SK-N-MC (cell line): ENCODE measurements around the gene APMAP.

Experiments
- EZH2 ChIP-seq: fragments of 200-600 bp; sonication (generic); IDR thresholded peaks from one replicate; pipeline ENCODE4 v1.6.1; 2017; ENCODE audit warnings: antibody characterized with exemption
- POLR2AphosphoS5 ChIP-seq: IDR thresholded peaks from 2 replicates; pipeline ENCODE4 v1.6.1; 2012; ENCODE audit warnings: mild to moderate bottlenecking, low read depth, low read length, borderline replicate concordance

DNA sequence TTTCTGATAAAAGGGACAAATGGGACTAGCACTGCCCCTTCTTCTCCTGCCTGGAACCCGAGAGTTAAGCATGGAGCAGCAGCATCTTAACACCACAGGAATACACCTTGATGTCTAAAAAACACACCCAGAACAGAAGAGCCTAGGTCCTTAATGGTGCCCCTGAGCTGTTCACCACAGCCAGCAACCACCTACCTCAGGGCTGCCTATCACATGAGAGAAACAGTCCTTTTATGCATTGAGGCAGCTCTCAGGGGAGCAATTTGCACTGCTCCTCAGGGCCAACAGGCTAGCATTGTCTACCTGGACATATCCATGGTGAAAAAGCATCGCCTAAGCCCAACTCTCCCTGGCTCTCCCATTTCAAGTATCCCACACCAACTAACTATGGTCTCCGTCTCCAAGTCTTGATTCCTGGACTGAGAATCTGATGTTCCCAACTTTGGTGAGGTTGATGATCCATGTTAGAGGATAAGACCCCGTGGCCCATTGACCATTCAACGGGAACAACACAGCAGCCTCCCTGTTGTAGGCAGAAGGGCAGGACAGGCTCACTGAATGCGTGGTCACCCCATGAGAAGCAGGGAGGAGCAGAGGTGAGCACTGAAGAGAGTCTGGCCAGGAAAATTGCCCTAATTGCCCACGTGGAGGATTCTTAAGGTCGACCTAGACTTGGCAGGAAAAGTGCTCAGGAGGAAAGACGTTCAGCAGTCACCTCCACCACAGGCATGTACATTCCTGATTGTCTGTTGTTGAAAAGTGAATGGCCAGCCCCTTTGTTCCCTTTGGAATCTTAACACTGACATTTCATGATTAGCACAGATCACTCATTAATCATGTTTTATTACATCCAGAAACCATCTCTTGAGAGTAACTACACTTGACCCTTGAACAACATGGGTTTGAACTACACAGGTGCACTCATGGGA, 4.2 kb upstream of the APMAP start:
- TF ChIP-seq POLR2AphosphoS5, result no peak
- TF ChIP-seq EZH2, result no peak
